Measurements from ENCODE around the gene RLF.

GRCh38 chr1:40161888-40162397 lies 756 bp downstream of the RLF start:
- no peak for TF ChIP-seq POLR2AphosphoS5 (IDR thresholded peaks at IDR 0.05; ENCODE audit: low read depth, low read length)
- no peak for TF ChIP-seq POLR2A (IDR thresholded peaks at IDR 0.05; ENCODE audit: low read depth, low read length)
- TF ChIP-seq TAF1 (IDR thresholded peaks at IDR 0.05; ENCODE audit: borderline replicate concordance, low read depth, low read length) = no peak

Measured in GM12892 (cell line).